ENCODE results near the gene CDH23.
A peak's percentile ranks its signal among the peaks of the same experiment; 100 is the strongest.

CDH23 gene

DNA sequence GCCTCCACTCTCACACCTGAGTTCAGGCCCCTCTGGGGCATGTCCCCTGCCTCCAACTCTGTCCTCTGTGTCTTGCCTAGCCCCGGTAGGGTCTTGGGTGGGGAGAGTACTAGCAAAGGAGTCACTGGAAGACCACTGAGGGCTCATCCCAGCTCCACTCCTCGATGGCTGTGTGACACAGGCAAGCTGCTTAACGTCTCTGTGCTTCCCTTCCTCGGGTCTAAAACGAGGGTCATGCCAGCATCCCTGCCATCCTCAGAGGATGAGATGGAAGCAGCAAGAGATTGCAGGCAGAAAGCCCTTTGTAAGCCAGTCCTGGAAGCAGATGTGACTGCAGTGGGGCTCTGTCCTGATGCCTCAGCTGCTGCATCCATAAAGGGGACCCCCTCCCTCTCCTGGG lies 338.1 kb downstream of the CDH23 start:
- H3K79me2 ChIP-seq (ENCODE audit: low read length) = no peaks in the 10 kb centered on the region
- H3K9me3 ChIP-seq (replicated peaks; ENCODE audit: insufficient read depth, low read length) = no peaks in the 10 kb centered on the region
- no peak overlapping the region for H3K4me3 ChIP-seq (ENCODE audit: low read length)
- H3K9ac ChIP-seq (ENCODE audit: low read length) = no peak overlapping the region
- no peak overlapping the region for H3K4me2 ChIP-seq (ENCODE audit: low read depth, low read length)
- H4K20me1 ChIP-seq (ENCODE audit: insufficient read depth, low read length) = no peaks in the 10 kb centered on the region
- peaks cover 14% of the 10 kb centered on the region for H3K4me1 ChIP-seq (ENCODE audit: low read length)
- H3K9me2 ChIP-seq (replicated peaks; ENCODE audit: insufficient read depth, low read length) = no peaks in the 10 kb centered on the region
- H3K27me3 ChIP-seq (replicated peaks; ENCODE audit: insufficient read depth, low read length) = no peaks in the 10 kb centered on the region
- no peaks in the 10 kb centered on the region for H3K36me3 ChIP-seq (replicated peaks; ENCODE audit: insufficient read depth, low read length)
- no peaks in the 10 kb centered on the region for H3F3A ChIP-seq (ENCODE audit: insufficient read depth, low read length)
- no peak overlapping the region for H2AFZ ChIP-seq (ENCODE audit: low read length)
- TF ChIP-seq, protein P1, sequence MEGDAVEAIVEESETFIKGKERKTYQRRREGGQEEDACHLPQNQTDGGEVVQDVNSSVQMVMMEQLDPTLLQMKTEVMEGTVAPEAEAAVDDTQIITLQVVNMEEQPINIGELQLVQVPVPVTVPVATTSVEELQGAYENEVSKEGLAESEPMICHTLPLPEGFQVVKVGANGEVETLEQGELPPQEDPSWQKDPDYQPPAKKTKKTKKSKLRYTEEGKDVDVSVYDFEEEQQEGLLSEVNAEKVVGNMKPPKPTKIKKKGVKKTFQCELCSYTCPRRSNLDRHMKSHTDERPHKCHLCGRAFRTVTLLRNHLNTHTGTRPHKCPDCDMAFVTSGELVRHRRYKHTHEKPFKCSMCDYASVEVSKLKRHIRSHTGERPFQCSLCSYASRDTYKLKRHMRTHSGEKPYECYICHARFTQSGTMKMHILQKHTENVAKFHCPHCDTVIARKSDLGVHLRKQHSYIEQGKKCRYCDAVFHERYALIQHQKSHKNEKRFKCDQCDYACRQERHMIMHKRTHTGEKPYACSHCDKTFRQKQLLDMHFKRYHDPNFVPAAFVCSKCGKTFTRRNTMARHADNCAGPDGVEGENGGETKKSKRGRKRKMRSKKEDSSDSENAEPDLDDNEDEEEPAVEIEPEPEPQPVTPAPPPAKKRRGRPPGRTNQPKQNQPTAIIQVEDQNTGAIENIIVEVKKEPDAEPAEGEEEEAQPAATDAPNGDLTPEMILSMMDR (IDR thresholded peaks at IDR 0.05; ENCODE audit: low read length) = no peak
- TF ChIP-seq EZH2phosphoT487 (IDR thresholded peaks at IDR 0.05; ENCODE audit: low read length) (no peak), EZH2 (optimal IDR thresholded peaks at IDR 0.05; ENCODE audit: low read depth, low read length) (no peak)
- no peak for DNase-seq
- H3K27ac ChIP-seq (ENCODE audit: low read length) = no peak overlapping the region

DNA sequence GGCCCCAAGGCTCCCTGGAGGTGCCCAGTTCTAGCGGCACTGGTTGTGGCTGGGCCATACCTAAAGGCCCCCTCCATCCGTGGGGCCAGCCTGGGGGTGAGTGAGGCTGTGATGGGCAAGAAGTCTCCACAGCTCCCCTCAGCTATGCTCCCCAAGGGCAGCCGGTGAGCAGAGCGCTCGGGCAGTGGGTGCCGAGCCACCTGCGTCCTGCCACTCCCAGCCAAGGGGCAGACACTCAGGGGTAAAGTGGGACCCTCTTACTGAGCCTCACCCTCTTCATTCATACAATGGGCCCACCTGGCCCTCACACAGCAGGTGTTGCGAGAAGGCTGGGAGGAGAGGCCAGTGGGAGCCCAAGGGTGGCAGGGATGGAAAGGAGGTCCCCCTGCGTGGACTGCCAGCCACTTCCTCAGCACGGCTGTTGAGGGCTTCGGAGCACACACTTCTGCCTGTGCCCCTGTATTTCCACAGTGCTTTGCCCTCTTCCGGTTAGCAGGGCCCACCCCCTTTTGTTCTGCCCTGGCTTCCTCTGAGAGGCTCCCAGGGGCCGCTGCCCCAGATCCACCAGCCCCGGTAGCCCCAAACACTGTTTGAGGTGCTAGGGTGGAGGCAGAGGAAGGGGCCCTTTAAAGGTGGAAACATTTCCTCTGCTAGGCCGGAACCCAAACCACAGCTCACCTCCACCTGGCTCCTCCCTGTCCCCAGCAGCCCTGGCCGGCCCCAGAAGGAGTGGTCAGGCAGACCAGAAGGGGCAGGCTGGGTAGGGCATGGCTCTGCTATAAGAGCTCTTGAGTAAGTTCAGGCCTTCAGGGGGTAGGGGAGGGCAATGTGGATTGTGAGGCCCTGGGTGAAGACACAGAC lies 339.2 kb downstream of the CDH23 start:
- peak overlapping the region; percentile 82 for H2AFZ ChIP-seq (ENCODE audit: low read length)
- H4K20me1 ChIP-seq (ENCODE audit: insufficient read depth, low read length) = no peaks in the 10 kb centered on the region
- no peaks in the 10 kb centered on the region for H3K79me2 ChIP-seq (ENCODE audit: low read length)
- no peak overlapping the region for H3K27ac ChIP-seq (ENCODE audit: low read length)
- H3F3A ChIP-seq (ENCODE audit: insufficient read depth, low read length) = no peaks in the 10 kb centered on the region
- H3K9me3 ChIP-seq (replicated peaks; ENCODE audit: insufficient read depth, low read length) = no peaks in the 10 kb centered on the region
- 0 out of 2 replicates have a peak overlapping the region, but pooled peaks have one; percentile 12 for H3K9ac ChIP-seq (ENCODE audit: low read length)
- no peak for DNase-seq
- H3K27me3 ChIP-seq (replicated peaks; ENCODE audit: insufficient read depth, low read length) = no peaks in the 10 kb centered on the region
- no peaks in the 10 kb centered on the region for H3K9me2 ChIP-seq (replicated peaks; ENCODE audit: insufficient read depth, low read length)
- TF ChIP-seq, protein P1 (IDR thresholded peaks at IDR 0.05; ENCODE audit: low read length) = no peak
- TF ChIP-seq EZH2phosphoT487 (IDR thresholded peaks at IDR 0.05; ENCODE audit: low read length) (no peak), EZH2 (optimal IDR thresholded peaks at IDR 0.05; ENCODE audit: low read depth, low read length) (no peak)
- H3K4me2 ChIP-seq (ENCODE audit: low read depth, low read length) = peak overlapping the region; percentile 45; the same call in 1 of the 2 replicates
- peaks cover 14% of the 10 kb centered on the region for H3K4me1 ChIP-seq (ENCODE audit: low read length)
- H3K36me3 ChIP-seq (replicated peaks; ENCODE audit: insufficient read depth, low read length) = no peaks in the 10 kb centered on the region
- no peak overlapping the region for H3K4me3 ChIP-seq (ENCODE audit: low read length)

DNA sequence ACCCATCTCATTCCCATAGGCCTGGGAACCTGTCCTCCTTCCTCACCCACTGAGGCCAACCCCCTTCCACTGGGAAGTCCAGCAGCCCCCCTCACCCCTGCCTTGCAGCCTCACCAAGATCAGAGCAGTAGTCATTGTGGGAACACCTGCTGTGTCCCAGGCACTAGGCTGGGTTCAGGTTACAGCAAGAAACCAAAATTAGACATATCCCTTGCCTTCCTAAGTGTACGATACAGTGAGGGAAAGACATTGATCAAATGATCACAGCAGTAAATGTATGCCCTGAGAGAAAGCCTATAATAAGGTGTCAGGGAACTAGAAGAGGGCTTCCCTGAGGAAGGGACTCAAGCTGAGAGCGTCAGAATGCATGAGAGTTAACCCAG lies 339.8 kb downstream of the CDH23 start:
- H3K27me3 ChIP-seq (replicated peaks; ENCODE audit: insufficient read depth, low read length) = no peaks in the 10 kb centered on the region
- H3K4me2 ChIP-seq (ENCODE audit: low read depth, low read length) = no peak overlapping the region; the same call in 1 of the 2 replicates
- TF ChIP-seq EZH2 (optimal IDR thresholded peaks at IDR 0.05; ENCODE audit: low read depth, low read length) = no peak
- TF ChIP-seq, protein P1 (IDR thresholded peaks at IDR 0.05; ENCODE audit: low read length) = no peak
- TF ChIP-seq EZH2phosphoT487 (IDR thresholded peaks at IDR 0.05; ENCODE audit: low read length) = no peak
- peak overlapping the region; percentile 82 for H2AFZ ChIP-seq (ENCODE audit: low read length)
- no peaks in the 10 kb centered on the region for H3K79me2 ChIP-seq (ENCODE audit: low read length)
- H3K27ac ChIP-seq (ENCODE audit: low read length) = no peak overlapping the region
- no peak for DNase-seq
- H4K20me1 ChIP-seq (ENCODE audit: insufficient read depth, low read length) = no peaks in the 10 kb centered on the region
- H3K9me3 ChIP-seq (replicated peaks; ENCODE audit: insufficient read depth, low read length) = no peaks in the 10 kb centered on the region
- peaks cover 14% of the 10 kb centered on the region for H3K4me1 ChIP-seq (ENCODE audit: low read length)
- H3K4me3 ChIP-seq (ENCODE audit: low read length) = no peak overlapping the region
- H3K36me3 ChIP-seq (replicated peaks; ENCODE audit: insufficient read depth, low read length) = no peaks in the 10 kb centered on the region
- no peak overlapping the region for H3K9ac ChIP-seq (ENCODE audit: low read length)
- H3F3A ChIP-seq (ENCODE audit: insufficient read depth, low read length) = no peaks in the 10 kb centered on the region
- no peaks in the 10 kb centered on the region for H3K9me2 ChIP-seq (replicated peaks; ENCODE audit: insufficient read depth, low read length)

All from MM.1S (cell line).